ENCODE measurements around the gene FGF13.

GRCh38 chrX:138691186-138691585, 20.3 kb downstream of the FGF13 start:
- TF ChIP-seq SUZ12 (IDR thresholded peaks at IDR 0.05; ENCODE audit: extremely low read depth, insufficient read depth, insufficient read length) (no peak), YY1 (IDR thresholded peaks at IDR 0.05; ENCODE audit: insufficient read depth, insufficient read length) (no peak)
